Uterus (tissue), 4 donors: ENCODE data around the gene PPFIBP2. TPM values are rescaled to one million over a fixed set of nuclear protein-coding genes. Genes with fewer than 3 reads are reported as not detected.

Source experiments
- DNase-seq, 2 donors: peaks; one replicate each; pipeline ENCODE4 v3.0.0-alpha.2; 2019 to 2020
- H3K27ac ChIP-seq, 2 donors: fragments of 200-600 bp; sonication (generic); 1 replicate in 1 of 2; 2 replicates in 1 of 2; pipeline ENCODE4 v1.5.1; 2016 to 2018
- H3K27me3 ChIP-seq, 2 donors: fragments of 200-600 bp; sonication (generic); one replicate each; pipeline ENCODE4 v1.5.1; 2018 to 2019; ENCODE audit warnings: control low read depth in 1 of 2
- H3K36me3 ChIP-seq, 2 donors: fragments of 200-600 bp; sonication (generic); one replicate each; pipeline ENCODE4 v1.5.1; 2019; ENCODE audit warnings: control low read depth in 1 of 2
- H3K4me1 ChIP-seq, 2 donors: fragments of 200-600 bp; sonication (generic); one replicate each; pipeline ENCODE4 v1.5.1; 2018 to 2019; ENCODE audit warnings: control low read depth in 1 of 2
- H3K4me3 ChIP-seq, 2 donors: fragments of 200-600 bp; sonication (generic); 1 replicate in 1 of 2; 2 replicates in 1 of 2; pipeline ENCODE4 v1.5.1; 2018 to 2019; ENCODE audit warnings: mild to moderate bottlenecking in 1 of 2
- H3K9me3 ChIP-seq, 2 donors: fragments of 200-600 bp; sonication (generic); one replicate each; pipeline ENCODE4 v1.5.1; 2019; ENCODE audit warnings: control low read depth in 1 of 2
- CTCF ChIP-seq, 4 experiments: fragments of 200-600 bp in 2 of 4; fragments of 450-650 bp in 2 of 4; sonication (generic) in 2 of 4; IDR thresholded peaks; one replicate each; pipeline ENCODE4 v1.5.1; 2016 to 2019; ENCODE audit warnings: antibody characterized with exemption in 4 of 4, mild to moderate bottlenecking in 2 of 4, moderate library complexity in 1 of 4
- POLR2A ChIP-seq, 2 donors: fragments of 450-650 bp; IDR thresholded peaks; one replicate each; pipeline ENCODE4 v1.6.1; 2016; ENCODE audit warnings: antibody characterized with exemption in 2 of 2, mild to moderate bottlenecking in 1 of 2, moderate library complexity in 1 of 2
- intact Hi-C: fragments of 100-400 bp; cut with DNase I; formaldehyde crosslinking; loops from one replicate; pipeline ENCODE4 v1.15.1; 2023; ENCODE audit warnings: low total_unique reads
- total RNA-seq, 4 donors: library from RNA; depleted of rRNA in 3 of 4; stranded (reverse); fragments of >200 nt in 3 of 4; gene quantifications; one replicate each; pipeline versions ENCODE4 v1.1.0 to v1.2.4, GENCODE V29; 2014 to 2023
- donor health status: DM: yes; HTN: yes; CAD: no.

Gene PPFIBP2
- total RNA-seq, 4 donors from 2014 or later, result 2.1 to 36.2 (median 15.2) TPM

- intact Hi-C loops, result no loop called here
- DNase-seq, result no peak
- H3K27ac ChIP-seq, result no peak overlapping the region
These were observed 41.4 kb downstream of the PPFIBP2 start for GRCh38 chr11:7555052-7555699.

DNA sequence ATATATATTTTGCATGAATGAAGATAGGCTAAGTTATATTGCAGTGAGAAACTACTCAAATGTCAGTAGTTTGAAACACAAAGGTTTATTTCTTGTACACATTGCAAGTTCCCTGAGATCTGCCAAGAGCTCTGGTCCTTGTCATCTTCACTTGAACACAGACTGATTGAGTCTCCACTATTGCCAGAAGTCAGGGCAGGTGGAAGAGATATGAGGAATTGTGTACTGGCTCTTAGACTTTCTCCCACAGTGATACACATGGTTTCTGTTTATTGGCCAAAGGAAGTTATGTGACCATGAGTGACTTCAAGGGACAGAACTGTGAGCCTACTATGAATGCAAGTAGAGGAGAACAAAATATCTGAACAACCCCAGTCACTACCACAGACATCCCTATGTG lies 44.2 kb downstream of the PPFIBP2 start:
- intact Hi-C loops, result no loop called here
- DNase-seq, result no peak
- Histone ChIP-seq H3K4me3 (no peak overlapping the region), H3K36me3 (no peaks in the 10 kb centered on the region), H3K9me3 (no peaks in the 10 kb centered on the region), H3K27me3 (no peaks in the 10 kb centered on the region), H3K4me1 (no peaks in the 10 kb centered on the region), H3K27ac (no peak overlapping the region)
- TF ChIP-seq POLR2A (IDR thresholded peaks at IDR 0.05) (no peak), CTCF (IDR thresholded peaks at IDR 0.05) (no peak)

More at GRCh38 chr11:7555052-7555699, 41.4 kb downstream of the PPFIBP2 start:
- Histone ChIP-seq H3K27me3 (no peaks in the 10 kb centered on the region), H3K4me1 (no peaks in the 10 kb centered on the region), H3K9me3 (no peaks in the 10 kb centered on the region), H3K36me3 (no peaks in the 10 kb centered on the region), H3K4me3 (no peak overlapping the region)
- TF ChIP-seq CTCF (IDR thresholded peaks at IDR 0.05) (no peak), POLR2A (IDR thresholded peaks at IDR 0.05) (no peak)

- no peak for DNase-seq
- intact Hi-C loops, result no loop called here
- H3K4me3 ChIP-seq, result no peak overlapping the region
- no peaks in the 10 kb centered on the region for H3K27me3 ChIP-seq
- no peak for TF ChIP-seq CTCF (IDR thresholded peaks at IDR 0.05)
- no peak for TF ChIP-seq POLR2A (IDR thresholded peaks at IDR 0.05)
- no peaks in the 10 kb centered on the region for H3K4me1 ChIP-seq
- H3K36me3 ChIP-seq, result no peaks in the 10 kb centered on the region
- no peak overlapping the region for H3K27ac ChIP-seq
- no peaks in the 10 kb centered on the region for H3K9me3 ChIP-seq
These were observed 45.8 kb downstream of the PPFIBP2 start for GRCh38 chr11:7559398-7560283.

- Histone ChIP-seq H3K27ac (no peak overlapping the region), H3K36me3 (no peaks in the 10 kb centered on the region), H3K4me1 (no peaks in the 10 kb centered on the region), H3K27me3 (no peaks in the 10 kb centered on the region), H3K9me3 (no peaks in the 10 kb centered on the region), H3K4me3 (no peak overlapping the region)
- no peak for TF ChIP-seq POLR2A (IDR thresholded peaks at IDR 0.05)
- TF ChIP-seq CTCF (IDR thresholded peaks at IDR 0.05), result no peak
- no peak for DNase-seq
- intact Hi-C loops, result no loop called here
These were observed 47.8 kb downstream of the PPFIBP2 start for GRCh38 chr11:7561562-7561961.

- no peak for DNase-seq
- no peak overlapping the region for H3K27ac ChIP-seq
- intact Hi-C loops, result no loop called here
- H3K4me1 ChIP-seq, result no peaks in the 10 kb centered on the region
- H3K36me3 ChIP-seq, result no peaks in the 10 kb centered on the region
- H3K9me3 ChIP-seq, result no peaks in the 10 kb centered on the region
- TF ChIP-seq POLR2A (IDR thresholded peaks at IDR 0.05) (no peak), CTCF (IDR thresholded peaks at IDR 0.05) (no peak)
- H3K4me3 ChIP-seq, result no peak overlapping the region
- H3K27me3 ChIP-seq, result no peaks in the 10 kb centered on the region
These were observed 49.5 kb downstream of the PPFIBP2 start for GRCh38 chr11:7563281-7563680.
